Skeletal muscle tissue (tissue), 4 donors: ENCODE data around the gene RNF26. TPM values are rescaled to one million over a fixed set of nuclear protein-coding genes. Genes with fewer than 3 reads are reported as not detected.
A peak's percentile ranks its signal among the peaks of the same experiment; 100 is the strongest.

Experiments
- H3K27ac ChIP-seq: one replicate; pipeline ENCODE4 v1.7.0; 2013; ENCODE audit warnings: mild to moderate bottlenecking, low read depth, low read length, inconsistent platforms
- H3K27me3 ChIP-seq, 3 donors: one replicate each; pipeline ENCODE4 v1.7.0; 2013; ENCODE audit warnings: low read length in 3 of 3; ENCODE audit not compliant: control insufficient read depth in 3 of 3, insufficient read depth in 3 of 3
- H3K36me3 ChIP-seq, 3 donors: one replicate each; pipeline ENCODE4 v1.7.0; 2013; ENCODE audit warnings: low read length in 3 of 3; ENCODE audit not compliant: control insufficient read depth in 3 of 3, insufficient read depth in 3 of 3
- H3K4me1 ChIP-seq, 3 donors: one replicate each; pipeline ENCODE4 v1.7.0; 2013; ENCODE audit warnings: low read length in 3 of 3, mild to moderate bottlenecking in 3 of 3; ENCODE audit not compliant: control insufficient read depth in 3 of 3, insufficient read depth in 3 of 3
- H3K4me3 ChIP-seq, 3 donors: one replicate each; pipeline ENCODE4 v1.7.0; 2013; ENCODE audit warnings: low read length in 3 of 3
- H3K9ac ChIP-seq, 3 donors: one replicate each; pipeline ENCODE4 v1.7.0; 2013; ENCODE audit warnings: low read length in 3 of 3, mild to moderate bottlenecking in 3 of 3, moderate library complexity in 2 of 3, low read depth in 1 of 3
- H3K9me3 ChIP-seq, 3 donors: one replicate each; pipeline ENCODE4 v1.7.0; 2013; ENCODE audit warnings: low read length in 3 of 3; ENCODE audit not compliant: control insufficient read depth in 3 of 3
- total RNA-seq: library from RNA; depleted of rRNA; stranded (reverse); fragments of >200 nt; gene quantifications from one replicate; pipeline ENCODE4 v1.2.3, GENCODE V29; 2014
- donor health status: Osteomylitis.

RNF26 gene
- total RNA-seq, 1 donor from 2014 or later = 2.1 TPM

- Histone ChIP-seq H3K27ac (peak overlapping the region; percentile 100), H3K9me3 (no peaks in the 10 kb centered on the region), H3K4me1 (peaks cover 58 to 87% (median 71%) of the 10 kb centered on the region in 3 donors), H3K4me3 (peak overlapping the region; percentile 45 to 83 (median 57)), H3K27me3 (peaks cover 0 to 6% (median 0%) of the 10 kb centered on the region in 3 donors), H3K9ac (peak overlapping the region; percentile 79 to 98 (median 93)), H3K36me3 (peaks cover 24 to 33% (median 29%) of the 10 kb centered on the region in 3 donors)
These were observed 26.9 kb downstream of the RNF26 start for GRCh38 chr11:119361056-119361787.

- peak overlapping the region; percentile 57 to 83 (median 79) for H3K4me3 ChIP-seq
- H3K27me3 ChIP-seq = peaks cover 0 to 6% (median 0%) of the 10 kb centered on the region in 3 donors
- H3K27ac ChIP-seq = peak overlapping the region; percentile 100
- peaks cover 67 to 89% (median 77%) of the 10 kb centered on the region in 3 donors for H3K4me1 ChIP-seq
- H3K36me3 ChIP-seq = peaks cover 24 to 37% (median 31%) of the 10 kb centered on the region in 3 donors
- H3K9ac ChIP-seq = peak overlapping the region; percentile 79 to 98 (median 93)
- H3K9me3 ChIP-seq = no peaks in the 10 kb centered on the region
These were observed 27.8 kb downstream of the RNF26 start for GRCh38 chr11:119361941-119362725.

GRCh38 chr11:119362741-119363080, 28.4 kb downstream of the RNF26 start:
- H3K4me1 ChIP-seq = peaks cover 68 to 90% (median 78%) of the 10 kb centered on the region in 3 donors
- H3K9ac ChIP-seq = peak overlapping the region; percentile 79 to 98 (median 93)
- H3K27ac ChIP-seq = peak overlapping the region; percentile 100

GRCh38 chr11:119363081-119363850, 28.9 kb downstream of the RNF26 start:
- H3K4me1 ChIP-seq = peaks cover 72 to 90% (median 80%) of the 10 kb centered on the region in 3 donors
- H3K4me3 ChIP-seq = peak overlapping the region; percentile 57 to 83 (median 79)
- no peaks in the 10 kb centered on the region for H3K9me3 ChIP-seq
- peak overlapping the region; percentile 79 to 98 (median 93) for H3K9ac ChIP-seq
- peaks cover 0 to 6% (median 0%) of the 10 kb centered on the region in 3 donors for H3K27me3 ChIP-seq
- peak overlapping the region; percentile 100 for H3K27ac ChIP-seq
- peaks cover 18 to 38% (median 27%) of the 10 kb centered on the region in 3 donors for H3K36me3 ChIP-seq

More at GRCh38 chr11:119362741-119363080, 28.4 kb downstream of the RNF26 start:
- Histone ChIP-seq H3K4me3 (peak overlapping the region; percentile 57 to 83 (median 79)), H3K9me3 (no peaks in the 10 kb centered on the region), H3K27me3 (peaks cover 0 to 6% (median 0%) of the 10 kb centered on the region in 3 donors), H3K36me3 (peaks cover 23 to 40% (median 32%) of the 10 kb centered on the region in 3 donors)

GRCh38 chr11:119363851-119364590, 29.7 kb downstream of the RNF26 start:
- peak overlapping the region; percentile 83 to 98 (median 93) for H3K9ac ChIP-seq
- peak overlapping the region; percentile 100 for H3K27ac ChIP-seq
- H3K36me3 ChIP-seq = peaks cover 15 to 32% (median 20%) of the 10 kb centered on the region in 3 donors
- no peaks in the 10 kb centered on the region for H3K9me3 ChIP-seq
- peak overlapping the region; percentile 57 to 83 (median 79) for H3K4me3 ChIP-seq
- H3K27me3 ChIP-seq = peaks cover 0 to 6% (median 0%) of the 10 kb centered on the region in 3 donors
- peaks cover 79 to 90% (median 85%) of the 10 kb centered on the region in 3 donors for H3K4me1 ChIP-seq

- Histone ChIP-seq H3K27ac (peak overlapping the region; percentile 100), H3K4me1 (peaks cover 86 to 90% (median 88%) of the 10 kb centered on the region in 3 donors), H3K27me3 (peaks cover 0 to 6% (median 0%) of the 10 kb centered on the region in 3 donors), H3K36me3 (peaks cover 4 to 21% (median 9%) of the 10 kb centered on the region in 3 donors), H3K9ac (peak overlapping the region; percentile 81 to 83 (median 83)), H3K4me3 (peak overlapping the region; percentile 48 to 69 (median 63)), H3K9me3 (no peaks in the 10 kb centered on the region)
These were observed 30.8 kb downstream of the RNF26 start for GRCh38 chr11:119365071-119365591.

GRCh38 chr11:119366690-119367620, 32.6 kb downstream of the RNF26 start:
- Histone ChIP-seq H3K4me1 (peaks cover 89 to 92% (median 90%) of the 10 kb centered on the region in 3 donors), H3K9ac (peak overlapping the region; percentile 65 to 86 (median 70)), H3K36me3 (peaks cover 4 to 21% (median 8%) of the 10 kb centered on the region in 3 donors), H3K4me3 (peak overlapping the region; percentile 17 to 49 (median 30)), H3K9me3 (no peaks in the 10 kb centered on the region), H3K27me3 (peaks cover 0 to 6% (median 0%) of the 10 kb centered on the region in 3 donors), H3K27ac (peak overlapping the region; percentile 100)

- H3K4me3 ChIP-seq = peak overlapping the region; percentile 17 to 68 (median 54)
- H3K36me3 ChIP-seq = peaks cover 4 to 22% (median 8%) of the 10 kb centered on the region in 3 donors
- peaks cover 89 to 92% (median 90%) of the 10 kb centered on the region in 3 donors for H3K4me1 ChIP-seq
These were observed 33.4 kb downstream of the RNF26 start for GRCh38 chr11:119367661-119368120.

More at GRCh38 chr11:119367661-119368120, 33.4 kb downstream of the RNF26 start:
- H3K9me3 ChIP-seq = no peaks in the 10 kb centered on the region
- H3K9ac ChIP-seq = peak overlapping the region; percentile 65 to 86 (median 79)
- H3K27me3 ChIP-seq = peaks cover 0 to 6% (median 0%) of the 10 kb centered on the region in 3 donors
- H3K27ac ChIP-seq = peak overlapping the region; percentile 100
